Activated CD8-positive, alpha-beta T cell treated with anti-CD3 and anti-CD28 coated beads for 36 hours (primary cell): ENCODE data around the gene NKD1. TPM values are rescaled to one million over a fixed set of nuclear protein-coding genes. Genes with fewer than 3 reads are reported as not detected.

Experiments
- ATAC-seq: fragments of 200-7000 bp; cut with Tn5 transposase; one replicate; pipeline ENCODE4 v1.10.0; 2021; ENCODE audit warnings: mild to moderate bottlenecking, moderate library complexity
- CTCF ChIA-PET: fragments of 350-600 bp; sonication (Branson Sonifier 250); formaldehyde crosslinking; loops from one replicate; lab custom pipeline; 2021; ENCODE audit warnings: antibody characterized with exemption; lab: Charles Lee
- POLR2A ChIA-PET: fragments of 350-600 bp; sonication (Branson Sonifier 250); formaldehyde crosslinking; loops from one replicate; lab custom pipeline; 2021; ENCODE audit warnings: antibody characterized with exemption; lab: Charles Lee
- DNase-seq: peaks from one replicate; pipeline ENCODE4 v3.0.0-alpha.2; 2020
- H3K27ac Mint-ChIP-seq: one replicate; pipeline ENCODE4 v1.8.0; 2021; ENCODE audit warnings: mild to moderate bottlenecking, mixed read lengths
- H3K27me3 Mint-ChIP-seq: one replicate; pipeline ENCODE4 v1.8.0; 2021; ENCODE audit warnings: mixed read lengths
- H3K36me3 Mint-ChIP-seq: one replicate; pipeline ENCODE4 v1.8.0; 2021; ENCODE audit warnings: low read depth, mixed read lengths
- H3K4me1 Mint-ChIP-seq: one replicate; pipeline ENCODE4 v1.8.0; 2021; ENCODE audit warnings: low read depth, mixed read lengths
- H3K4me3 Mint-ChIP-seq: one replicate; pipeline ENCODE4 v1.8.0; 2021; ENCODE audit warnings: mild to moderate bottlenecking, moderate library complexity, mixed read lengths
- H3K9me3 Mint-ChIP-seq: one replicate; pipeline ENCODE4 v1.8.0; 2021; ENCODE audit warnings: mixed read lengths
- CTCF ChIP-seq: fragments of 200-600 bp; IDR thresholded peaks from one replicate; pipeline ENCODE4 v1.8.0; 2022; ENCODE audit warnings: antibody characterized with exemption, mild to moderate bottlenecking
- intact Hi-C: fragments of 100-400 bp; cut with micrococcal nuclease; formaldehyde crosslinking; loops from one replicate; pipeline ENCODE4 v1.10.0; 2022
- total RNA-seq, 2 experiments: library from RNA; stranded (reverse); gene quantifications; one replicate each; pipeline ENCODE4 v1.2.3, GENCODE V29; 2021

The NKD1 gene
- total RNA-seq, 2 experiments from 2014 or later: 1.9 to 3.6 TPM

- no peak for TF ChIP-seq CTCF
- CTCF ChIA-PET: no interaction called here
- intact Hi-C loops: no loop called here
- DNase-seq (no peak), ATAC-seq (no peak)
- no peaks in the 10 kb centered on the region for H3K27me3 Mint-ChIP-seq
- no peak overlapping the region for H3K4me3 Mint-ChIP-seq
- H3K4me1 Mint-ChIP-seq: peaks cover 34% of the 10 kb centered on the region
- POLR2A ChIA-PET: no interaction called here
- H3K36me3 Mint-ChIP-seq: no peaks in the 10 kb centered on the region
- no peak overlapping the region for H3K27ac Mint-ChIP-seq
- no peaks in the 10 kb centered on the region for H3K9me3 Mint-ChIP-seq
Measured at GRCh38 chr16:50598936-50599361, 50.8 kb downstream of the NKD1 start.

- Mint-ChIP-seq H3K9me3 (no peaks in the 10 kb centered on the region), H3K27ac (no peak overlapping the region), H3K4me3 (no peak overlapping the region), H3K27me3 (no peaks in the 10 kb centered on the region), H3K36me3 (no peaks in the 10 kb centered on the region), H3K4me1 (peaks cover 34% of the 10 kb centered on the region)
- TF ChIP-seq CTCF: no peak
- DNase-seq: no peak
- intact Hi-C loops: no loop called here
- peak; percentile 48 for ATAC-seq
- ChIA-PET POLR2A (no interaction called here), CTCF (no interaction called here)
Measured at GRCh38 chr16:50599494-50599893, 51.3 kb downstream of the NKD1 start.

- Mint-ChIP-seq H3K27me3 (no peaks in the 10 kb centered on the region), H3K36me3 (no peaks in the 10 kb centered on the region), H3K27ac (no peak overlapping the region), H3K4me1 (peaks cover 34% of the 10 kb centered on the region), H3K9me3 (no peaks in the 10 kb centered on the region), H3K4me3 (no peak overlapping the region)
- ATAC-seq (no peak), DNase-seq (no peak)
- POLR2A ChIA-PET: interaction anchor here (1.3 kb wide), 1 partner anchor 9 kb away, joined by 5 read pairs; no protein-coding TSS in a partner anchor
- no peak for TF ChIP-seq CTCF
- intact Hi-C loops: no loop called here
- CTCF ChIA-PET: no interaction called here
Measured at GRCh38 chr16:50600582-50601283, 52.5 kb downstream of the NKD1 start.

- Mint-ChIP-seq H3K27ac (no peak overlapping the region), H3K4me1 (peaks cover 34% of the 10 kb centered on the region), H3K9me3 (no peaks in the 10 kb centered on the region), H3K36me3 (no peaks in the 10 kb centered on the region), H3K4me3 (no peak overlapping the region), H3K27me3 (no peaks in the 10 kb centered on the region)
- DNase-seq: no peak
- POLR2A ChIA-PET: interaction anchor here (1.3 kb wide), 1 partner anchor 9 kb away, joined by 5 read pairs; no protein-coding TSS in a partner anchor
- CTCF ChIA-PET: no interaction called here
- no peak for ATAC-seq
- intact Hi-C loops: no loop called here
- no peak for TF ChIP-seq CTCF
Measured at GRCh38 chr16:50601341-50601740, 53.1 kb downstream of the NKD1 start.

- ATAC-seq (no peak), DNase-seq (no peak)
- Mint-ChIP-seq H3K27me3 (no peaks in the 10 kb centered on the region), H3K27ac (no peak overlapping the region), H3K4me1 (peaks cover 34% of the 10 kb centered on the region), H3K36me3 (no peaks in the 10 kb centered on the region), H3K9me3 (no peaks in the 10 kb centered on the region), H3K4me3 (no peak overlapping the region)
- ChIA-PET POLR2A (no interaction called here), CTCF (interaction anchor here (0.8 to 2.0 kb wide), 2 partner anchors 65 to 204 kb away, joined by 3 to 8 read pairs; no protein-coding TSS in a partner anchor)
- intact Hi-C loops: no loop called here
- TF ChIP-seq CTCF: no peak
Measured at GRCh38 chr16:50602126-50602525, 53.9 kb downstream of the NKD1 start.
